Embryonic facial prominence (tissue), 1 donor: Measurements from ENCODE around the gene TNRC6C.
"Not testable (repeated sequence)": the region's sequence is repeated elsewhere in the genome, so short reads cannot be mapped to it uniquely, and the experiment has no call there.

Experiments
- DNase-seq: peaks from one replicate; pipeline ENCODE4 v3.0.0-alpha.2; 2016; ENCODE audit errors: extremely low spot score

TNRC6C gene

DNA sequence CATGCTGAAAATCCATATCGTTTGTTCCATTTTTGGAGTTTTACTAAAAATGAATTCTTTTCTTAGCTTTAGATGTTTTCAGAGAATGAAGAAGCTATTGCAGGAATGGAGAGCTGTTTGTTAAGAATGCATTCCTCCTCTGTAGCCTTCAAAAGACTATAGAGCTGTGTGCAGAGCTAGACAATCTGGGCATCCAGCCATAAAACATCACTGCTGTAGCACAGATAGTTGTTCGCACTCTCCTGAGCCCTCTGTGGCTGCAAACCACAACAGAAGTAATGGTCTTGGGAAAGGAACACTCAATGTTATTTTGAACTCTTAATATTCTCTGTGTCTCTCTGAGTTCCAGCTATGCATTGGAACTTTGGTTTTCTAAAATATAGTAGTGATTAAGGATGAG is 4.9 kb downstream of the TNRC6C start:
- peak; percentile 51 for DNase-seq

GRCh38 chr17:77965352-77965751 is 6.8 kb downstream of the TNRC6C start:
- DNase-seq = no peak

DNA sequence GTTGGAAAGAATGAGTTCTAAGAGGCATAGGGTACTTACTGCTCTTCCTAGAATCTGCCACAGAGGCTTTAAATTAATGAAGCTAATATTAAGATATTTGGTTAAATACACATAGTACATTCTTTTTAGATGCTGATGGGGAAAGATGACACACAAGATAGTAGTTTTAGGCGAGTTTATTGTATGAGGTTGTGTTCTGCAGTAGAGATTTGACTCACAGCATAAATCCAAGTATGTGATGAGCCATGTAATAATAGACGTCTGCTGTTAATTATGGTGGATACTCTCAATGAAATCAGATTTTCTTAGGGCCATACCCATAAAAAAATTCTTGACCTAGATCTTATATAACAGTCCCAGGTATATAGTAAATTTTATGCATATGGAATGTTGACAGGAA is 8.0 kb downstream of the TNRC6C start:
- no peak for DNase-seq

- DNase-seq = no peak
Measured at GRCh38 chr17:77968788-77969187, 10.3 kb downstream of the TNRC6C start.

- not testable (repeated sequence) for DNase-seq
Measured at GRCh38 chr17:77972271-77972670, 13.8 kb downstream of the TNRC6C start.

DNA sequence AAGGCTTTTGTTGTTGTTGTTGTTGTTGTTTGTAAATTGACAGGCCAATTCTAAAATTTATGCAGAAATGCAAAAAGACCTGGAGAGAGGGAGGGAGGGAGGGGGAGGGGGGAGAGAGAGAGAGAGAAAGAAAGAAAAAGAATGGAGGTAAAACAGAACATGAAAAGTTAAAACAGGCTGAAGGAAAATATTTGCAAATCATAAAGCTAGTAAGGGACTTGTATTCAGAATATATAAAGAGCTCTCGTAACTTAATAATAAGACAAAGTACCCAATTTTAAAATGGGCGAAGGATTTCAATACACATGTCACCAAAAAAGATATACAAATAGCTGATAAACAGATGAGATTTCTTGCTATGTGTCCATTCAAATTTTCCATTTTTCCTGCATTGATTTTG is 15.4 kb downstream of the TNRC6C start:
- DNase-seq = no peak

- no peak for DNase-seq
Measured at GRCh38 chr17:77974396-77974795, 15.9 kb downstream of the TNRC6C start.

GRCh38 chr17:77982430-77982829 is 23.9 kb downstream of the TNRC6C start:
- DNase-seq = not testable (repeated sequence)

GRCh38 chr17:77990301-77990700 is 31.8 kb downstream of the TNRC6C start:
- DNase-seq = no peak

DNA sequence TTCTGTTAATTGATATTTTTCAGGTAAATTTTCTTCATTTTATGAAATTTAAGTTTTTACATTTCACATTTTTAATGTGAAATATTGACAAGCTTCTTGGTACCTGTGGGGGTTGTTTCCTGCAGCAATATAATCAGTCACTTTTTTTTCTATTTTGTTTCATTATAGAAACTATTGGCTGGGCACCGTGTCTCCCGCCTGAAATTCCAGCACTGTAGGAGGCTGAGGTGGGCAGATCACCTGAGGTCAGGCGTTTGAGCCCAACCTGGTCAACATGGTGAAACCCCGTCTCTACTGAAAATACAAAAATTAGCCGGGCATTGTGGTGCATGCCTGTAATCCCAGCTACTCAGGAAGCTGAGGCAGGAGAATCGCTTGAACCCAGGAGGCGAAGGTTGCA is 35.2 kb downstream of the TNRC6C start:
- not testable (repeated sequence) for DNase-seq

GRCh38 chr17:77995146-77995852 is 36.8 kb downstream of the TNRC6C start:
- no peak for DNase-seq

DNA sequence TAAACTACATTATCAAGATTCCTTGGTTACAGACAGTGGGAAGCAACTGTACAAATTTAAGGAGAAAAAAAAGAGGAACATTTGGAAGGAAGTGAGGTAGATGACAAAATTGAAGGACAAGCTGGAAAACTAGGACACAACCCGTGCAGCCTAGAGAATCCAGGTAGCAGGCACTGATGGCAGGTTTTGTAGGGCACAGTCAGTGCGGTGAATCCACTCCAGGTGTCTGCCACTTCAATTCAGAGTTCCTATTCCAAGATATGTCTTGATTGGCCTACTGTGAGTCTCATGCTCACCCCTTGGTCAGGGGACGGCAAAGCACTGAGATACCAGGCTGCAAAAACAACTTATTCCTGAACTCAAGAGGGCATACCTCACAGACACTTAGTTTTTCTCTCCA is 37.8 kb downstream of the TNRC6C start:
- no peak for DNase-seq

DNA sequence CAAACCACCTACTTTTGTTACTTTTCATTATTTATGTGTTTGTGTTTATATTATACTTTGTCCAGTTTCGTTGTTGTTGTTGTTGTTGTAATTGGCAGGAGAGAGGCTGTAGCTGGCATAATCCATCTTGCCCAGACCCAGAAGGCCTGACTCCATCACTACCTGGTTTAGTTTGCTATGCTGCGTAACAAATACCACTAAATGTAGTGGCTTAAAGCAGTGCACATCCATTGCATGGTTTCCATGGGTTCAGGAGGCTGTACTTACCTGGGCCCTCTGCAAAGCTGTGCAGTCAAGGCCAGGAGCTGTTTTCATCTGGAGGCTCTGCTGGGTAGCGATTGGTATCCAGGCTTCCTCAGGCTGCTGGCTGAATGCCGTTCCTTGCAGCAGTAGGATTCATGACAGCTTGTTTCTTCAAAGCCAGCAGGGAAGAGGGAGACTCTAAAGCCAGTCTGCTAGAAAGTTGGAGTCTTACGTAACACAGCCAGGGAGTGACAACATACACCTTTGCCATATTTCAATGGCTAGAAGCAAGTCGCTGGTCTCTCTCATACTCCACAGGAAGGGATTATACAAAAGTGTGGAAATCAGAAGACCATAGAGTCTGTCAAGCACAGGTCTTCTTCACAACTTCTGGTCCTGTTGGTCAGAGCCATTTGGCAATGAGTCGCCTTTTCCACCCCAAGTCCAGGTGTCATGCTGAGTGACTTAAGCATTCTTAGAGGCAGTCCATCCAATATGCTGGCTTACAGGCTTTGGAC is 41.1 kb downstream of the TNRC6C start:
- DNase-seq = no peak

- DNase-seq = no peak
Measured at GRCh38 chr17:78000341-78000740, 41.8 kb downstream of the TNRC6C start.

- DNase-seq = no peak
Measured at GRCh38 chr17:78001182-78001581, 42.7 kb downstream of the TNRC6C start.

DNA sequence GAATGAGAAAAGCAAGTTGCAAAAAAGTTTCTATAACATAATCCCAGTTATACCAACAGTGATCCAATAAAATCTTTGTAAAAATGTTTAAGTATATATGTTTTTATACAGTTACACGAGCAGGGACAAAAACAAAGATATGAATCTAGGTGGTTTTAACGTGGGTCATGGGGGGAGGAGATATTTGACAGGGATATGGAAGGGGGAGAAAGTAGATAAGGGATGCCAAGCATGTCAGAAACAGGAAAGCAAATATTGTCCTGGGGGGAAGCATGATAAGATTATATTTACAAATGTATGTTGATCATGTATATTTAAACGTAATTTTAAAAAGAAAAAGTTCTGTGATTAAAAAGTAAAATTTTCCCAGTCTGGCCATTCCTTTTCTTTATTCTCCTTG is 43.1 kb downstream of the TNRC6C start:
- DNase-seq = no peak

DNA sequence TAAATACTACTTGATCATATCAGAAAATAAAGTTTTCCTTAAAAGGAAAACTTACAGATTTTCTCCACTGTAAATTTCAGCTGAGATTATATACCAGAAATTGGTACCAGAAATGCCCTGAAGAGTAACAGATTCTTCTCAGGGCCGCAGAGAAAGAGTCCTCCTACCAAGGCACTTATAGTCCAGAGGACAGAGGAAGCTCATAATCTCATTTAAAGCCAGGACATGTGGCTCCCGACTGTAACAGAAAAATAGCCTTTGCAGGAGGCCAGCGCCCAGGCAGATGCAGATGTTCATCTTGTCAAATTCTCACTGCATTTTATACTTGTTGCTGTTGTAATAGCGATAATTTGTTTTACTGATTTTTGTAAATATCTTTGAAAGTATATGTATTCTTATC is 43.7 kb downstream of the TNRC6C start:
- DNase-seq = no peak

GRCh38 chr17:78005452-78006171 is 47.1 kb downstream of the TNRC6C start:
- no peak for DNase-seq

DNA sequence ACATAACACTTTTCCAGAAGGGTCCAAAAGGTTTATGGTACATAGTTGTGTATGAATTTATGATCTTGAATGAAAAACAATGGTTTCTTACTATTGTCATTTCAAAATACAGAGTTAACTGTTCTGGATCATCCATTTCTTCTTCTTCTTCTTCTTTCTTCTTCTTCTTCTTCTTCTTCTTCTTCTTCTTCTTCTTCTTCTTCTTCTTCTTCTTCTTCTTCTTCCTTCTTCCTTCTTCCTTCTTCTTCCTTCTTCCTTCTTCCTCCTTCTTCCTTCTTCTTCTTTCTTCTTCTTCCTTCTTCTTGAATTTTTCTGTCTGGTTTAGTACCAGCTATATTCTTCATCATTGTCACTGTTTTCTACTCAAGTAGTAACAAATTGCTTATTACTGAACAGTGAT is 47.8 kb downstream of the TNRC6C start:
- DNase-seq = no peak

GRCh38 chr17:78007647-78008046 is 49.1 kb downstream of the TNRC6C start:
- DNase-seq = no peak

GRCh38 chr17:78010759-78011158 is 52.3 kb downstream of the TNRC6C start:
- no peak for DNase-seq

DNA sequence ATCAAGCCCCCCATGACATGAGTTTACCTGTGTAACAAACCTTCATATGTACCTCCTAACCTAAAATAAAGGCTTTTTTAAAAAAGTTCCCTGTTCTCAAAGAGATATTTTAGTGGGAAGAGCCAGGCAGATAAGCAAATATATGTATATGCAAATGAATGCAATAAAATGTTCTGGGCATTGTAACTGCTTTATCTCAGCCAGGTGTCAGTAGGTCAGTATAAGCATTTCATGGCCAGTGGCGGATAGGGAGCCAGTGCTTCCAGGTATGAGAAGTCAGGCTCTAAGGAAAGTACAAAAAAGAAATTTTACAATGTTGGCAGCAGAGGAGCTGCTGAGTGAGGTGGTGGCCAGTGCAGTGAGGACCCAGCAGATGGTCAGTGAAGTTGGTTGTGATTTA is 53.9 kb downstream of the TNRC6C start:
- DNase-seq = no peak
